GM12878 (cell line): Measurements from ENCODE around the gene SLC1A5. TPM values are rescaled to one million over a fixed set of nuclear protein-coding genes. Genes with fewer than 3 reads are reported as not detected.
"Not testable (repeated sequence)": the region's sequence is repeated elsewhere in the genome, so short reads cannot be mapped to it uniquely, and the experiment has no call there.

Source experiments
- ATAC-seq: fragments of 200-7000 bp; cut with Tn5 transposase; 3 replicates; pipeline ENCODE4 v1.9.1; 2020; ENCODE audit warnings: mild to moderate bottlenecking, moderate library complexity
- BruUV-seq: library from RNA; stranded (reverse); fragments of 400-500 nt; replicated peaks from 2 replicates; lab custom pipeline; 2021; lab: Mats Ljungman, UMichigan
- CTCF ChIA-PET: fragments of 300-600 bp; sonication (Branson Sonifier 250); formaldehyde crosslinking; extraction: SDS; loops from one replicate; lab custom pipeline; 2021; ENCODE audit warnings: inconsistent platforms; lab: Yijun Ruan, JAX
- POLR2A ChIA-PET: fragments of 350-600 bp; formaldehyde crosslinking; extraction: SDS; loops from one replicate; lab custom pipeline; 2021; ENCODE audit warnings: inconsistent platforms; lab: Charles Lee
- RAD21 ChIA-PET: fragments of 300-600 bp; sonication (Branson Sonifier 250); formaldehyde crosslinking; loops from one replicate; lab custom pipeline; 2023; ENCODE audit warnings: antibody characterized with exemption; ENCODE audit not compliant: unreplicated experiment; lab: Charles Lee
- SMC1A ChIA-PET: fragments of 300-600 bp; sonication (Branson Sonifier 250); formaldehyde crosslinking; loops from one replicate; lab custom pipeline; 2023; ENCODE audit not compliant: unreplicated experiment, uncharacterized antibody; lab: Charles Lee
- DNase-seq: peaks from one replicate; pipeline ENCODE4 v3.0.0-alpha.2; 2011; ENCODE audit warnings: low read depth, low spot score
- FAIRE-seq: peaks from 3 replicates; lab custom pipeline; 2011; peaks lifted over from hg19 to GRCh38; lab: Jason Lieb, UNC
- H2AFZ ChIP-seq: 2 replicates; pipeline ENCODE4 v1.6.0; 2011; ENCODE audit warnings: low read depth, low read length, control low read depth; ENCODE audit not compliant: control insufficient read depth
- H3K27ac ChIP-seq: 2 replicates; pipeline ENCODE4 v1.5.1; 2011; ENCODE audit warnings: control low read depth; ENCODE audit not compliant: control insufficient read depth, insufficient read depth
- H3K27me3 ChIP-seq, 2 experiments: replicated peaks in 1 of 2; 2 replicates each; pipeline versions ENCODE4 v1.6.0 to v1.6.1; 2011; ENCODE audit warnings: low read length in 1 of 2; ENCODE audit not compliant: control insufficient read depth in 2 of 2, insufficient read depth in 2 of 2
- H3K36me3 ChIP-seq, 2 experiments: 2 replicates each; pipeline ENCODE4 v1.5.1; 2011; ENCODE audit warnings: low read length in 1 of 2; ENCODE audit not compliant: control insufficient read depth in 2 of 2, insufficient read depth in 2 of 2
- H3K4me1 ChIP-seq: 2 replicates; pipeline ENCODE4 v1.6.1; 2011; ENCODE audit warnings: mild to moderate bottlenecking, low read length, moderate library complexity, mixed read lengths; ENCODE audit not compliant: control insufficient read depth, insufficient read depth
- H3K4me2 ChIP-seq: 2 replicates; pipeline ENCODE4 v1.6.0; 2011; ENCODE audit warnings: control low read depth; ENCODE audit not compliant: control insufficient read depth, insufficient read depth
- H3K4me3 ChIP-seq: fragments of 200-600 bp; sonication (generic); 2 replicates; pipeline ENCODE4 v1.5.1; 2016
- H3K79me2 ChIP-seq: 2 replicates; pipeline ENCODE4 v1.6.0; 2011; ENCODE audit warnings: low read length; ENCODE audit not compliant: control insufficient read depth, insufficient read depth
- H3K9ac ChIP-seq: 2 replicates; pipeline ENCODE4 v1.8.0; 2011; ENCODE audit warnings: low read length, control low read depth, mixed read lengths; ENCODE audit not compliant: control insufficient read depth, insufficient read depth
- H3K9me3 ChIP-seq: replicated peaks from 3 replicates; pipeline ENCODE4 v1.5.1; 2011; ENCODE audit warnings: mild to moderate bottlenecking, low read length; ENCODE audit not compliant: control insufficient read depth, insufficient read depth
- H4K20me1 ChIP-seq: 2 replicates; pipeline ENCODE4 v1.6.0; 2011; ENCODE audit not compliant: control insufficient read depth, insufficient read depth
- BACH1 ChIP-seq: fragments of 450-650 bp; IDR thresholded peaks from 2 replicates; pipeline ENCODE4 v1.6.1; 2017; ENCODE audit warnings: mild to moderate bottlenecking, borderline replicate concordance
- ESRRA ChIP-seq: IDR thresholded peaks from 2 replicates; pipeline ENCODE4 v1.6.1; 2012; ENCODE audit warnings: mild to moderate bottlenecking, low read length, improper control_type of control experiment
- FOXK2 ChIP-seq: fragments of 450-650 bp; IDR thresholded peaks from 2 replicates; pipeline ENCODE4 v1.6.1; 2017; ENCODE audit warnings: mild to moderate bottlenecking, moderate library complexity
- JUND ChIP-seq: IDR thresholded peaks from 2 replicates; pipeline ENCODE4 v1.6.1; 2012; ENCODE audit warnings: low read depth, mild to moderate bottlenecking, low read length, improper control_type of control experiment, moderate library complexity
- PKNOX1 ChIP-seq: fragments of 450-650 bp; IDR thresholded peaks from 2 replicates; pipeline ENCODE4 v1.6.1; 2016; ENCODE audit warnings: mild to moderate bottlenecking
- POLR2AphosphoS5 ChIP-seq: IDR thresholded peaks from 2 replicates; pipeline ENCODE4 v1.6.1; 2011; ENCODE audit warnings: mild to moderate bottlenecking, low read length, inconsistent platforms
- RCOR1 ChIP-seq: conservative IDR thresholded peaks from 2 replicates; pipeline ENCODE4 v1.6.1; 2012; ENCODE audit warnings: low read depth, low read length, improper control_type of control experiment
- REST ChIP-seq: IDR thresholded peaks from 2 replicates; pipeline ENCODE4 v1.6.1; 2012; ENCODE audit warnings: mild to moderate bottlenecking, low read depth, low read length
- STAT1 ChIP-seq: fragments of 450-650 bp; conservative IDR thresholded peaks from 2 replicates; pipeline ENCODE4 v1.6.1; 2014; ENCODE audit warnings: antibody characterized with exemption, mild to moderate bottlenecking
- WGBS: methylation state at CpG from one replicate; pipeline ENCODE4 v1.1.6; 2016; ENCODE audit warnings: low lambda C conversion rate; ENCODE audit not compliant: insufficient replicate concordance, insufficient coverage; ENCODE audit errors: missing lambda C conversion rate; 5-methylcytosine and 5-hydroxymethylcytosine counted together
- in situ Hi-C: fragments of 300-500 bp; cut with MboI; formaldehyde crosslinking; loops from 9 replicates; pipeline ENCODE4 v1.14.3; 2018; ENCODE audit warnings: mixed read lengths
- intact Hi-C: fragments of 100-400 bp; cut with micrococcal nuclease; formaldehyde crosslinking; loops from one replicate; pipeline ENCODE4 v1.14.2; 2022; ENCODE audit not compliant: unreplicated experiment
- polyA plus RNA-seq, 11 experiments: library from polyadenylated mRNA; depleted of rRNA in 4 of 11; unstranded in 6 of 11; stranded (reverse) in 5 of 11; fragments of >200 nt; fragmentation: Nextera tagmentation in 4 of 11; fragmentation: Illumina TruSeq in 1 of 11; extraction: Ambion mirVana in 4 of 11; extraction: Trizol in 1 of 11; gene quantifications; 1 replicate in 1 of 11; 2 replicates in 10 of 11; pipeline versions ENCODE4 v1.2.1 to v1.2.3, GENCODE V29; 2011 to 2016; ENCODE audit warnings: inconsistent platforms in 2 of 11, missing spikeins in 2 of 11, low read depth in 1 of 11
- total RNA-seq, 4 experiments: library from RNA; depleted of rRNA in 3 of 4; stranded (reverse); fragments of >200 nt in 3 of 4; fragmentation: Illumina TruSeq in 1 of 4; extraction: Trizol in 1 of 4; gene quantifications; 2 replicates each; pipeline versions ENCODE4 v1.2.1 to v1.2.3, GENCODE V29; 2013 to 2021

Gene SLC1A5
- total and polyA plus RNA-seq, 10 of the 15 experiments (the other 5 are each of a cell fraction or from before 2014, with no cell fraction given), result 9.1 to 129 (median 60.9) TPM

GRCh38 chr19:46761418-46761831 lies 27.0 kb downstream of the SLC1A5 start:
- ChIA-PET SMC1A (interaction anchor here (1.5 kb wide), 1 partner anchor 79 kb away, joined by 4 read pairs; no protein-coding TSS in a partner anchor), POLR2A (no interaction called here), RAD21 (no interaction called here), CTCF (interaction anchor here (1.1 to 6.5 kb wide), 3 partner anchors 7 to 81 kb away, joined by 3 to 133 read pairs (median 5); no protein-coding TSS in a partner anchor)
- Histone ChIP-seq H3K9me3 (no peaks in the 10 kb centered on the region), H3K4me2 (no peak overlapping the region), H3K36me3 (no peaks in the 10 kb centered on the region), H3K27ac (no peak overlapping the region), H3K4me1 (no peaks in the 10 kb centered on the region), H3K4me3 (no peak overlapping the region), H3K9ac (no peak overlapping the region), H3K27me3 (no peaks in the 10 kb centered on the region), H3K79me2 (no peaks in the 10 kb centered on the region), H2AFZ (no peak overlapping the region), H4K20me1 (no peaks in the 10 kb centered on the region)
- in situ Hi-C loops, result no loop called here
- DNase-seq (no peak), ATAC-seq (no peak), FAIRE-seq (no peak)
- no TSS peak for BruUV-seq
- intact Hi-C loops, result no loop called here
- TF ChIP-seq FOXK2 (no peak), REST (no peak), ESRRA (no peak), RCOR1 (no peak), STAT1 (no peak), POLR2AphosphoS5 (no peak), PKNOX1 (no peak), BACH1 (no peak), JUND (no peak)
- WGBS, result 86% methylated on average over 5 of the region's 5 CpGs

- H4K20me1 ChIP-seq, H2AFZ ChIP-seq, DNase-seq, BruUV-seq, POLR2A ChIA-PET, H3K79me2 ChIP-seq, H3K4me1 ChIP-seq, ATAC-seq, intact Hi-C loops, H3K4me2 ChIP-seq, RAD21 ChIA-PET, H3K9ac ChIP-seq, FAIRE-seq, H3K27me3 ChIP-seq, H3K36me3 ChIP-seq, H3K27ac ChIP-seq, in situ Hi-C loops, H3K4me3 ChIP-seq, H3K9me3 ChIP-seq: not testable (repeated sequence)
- CTCF ChIA-PET, result interaction anchor here (6.5 kb wide), 1 partner anchor 81 kb away, joined by 133 read pairs; no protein-coding TSS in a partner anchor
- SMC1A ChIA-PET, result interaction anchor here (0.6 to 1.5 kb wide), 2 partner anchors 45 to 79 kb away, joined by 3 to 4 read pairs; no protein-coding TSS in a partner anchor
- 71% methylated on average over 4 of the region's 4 CpGs for WGBS
These were observed 27.5 kb downstream of the SLC1A5 start for GRCh38 chr19:46760897-46761296.
